ENCODE data around the gene PTH2R. TPM values are rescaled to one million over a fixed set of nuclear protein-coding genes. Genes with fewer than 3 reads are reported as not detected.

The PTH2R gene
- total and polyA plus RNA-seq, 10 donors, result 0.10 to 0.92 (median 0.43) TPM; not detected in 1

DNA sequence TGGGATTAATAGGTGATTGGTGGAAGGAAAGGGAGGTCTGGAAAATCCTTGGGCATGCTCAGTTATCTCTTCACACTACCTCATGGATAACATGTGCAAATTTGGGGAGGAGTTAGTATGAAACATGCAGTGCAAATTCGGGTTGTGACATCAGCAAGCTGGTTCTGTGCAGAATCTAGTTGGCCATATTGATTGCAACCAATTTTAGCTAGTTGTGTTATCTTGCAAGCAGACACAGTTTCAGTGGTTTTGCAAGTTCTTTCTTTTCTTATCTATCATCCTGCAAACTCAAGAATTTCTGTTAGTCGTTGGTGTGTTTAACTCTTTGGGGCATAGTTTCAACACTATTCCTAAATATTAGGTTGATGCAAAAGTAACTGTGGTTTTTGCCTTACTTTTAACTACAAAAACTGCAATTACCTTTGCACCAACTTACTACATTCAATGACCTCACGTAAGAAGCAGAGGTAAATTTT lies 135.4 kb downstream of the PTH2R start:
- TF ChIP-seq, protein P1, sequence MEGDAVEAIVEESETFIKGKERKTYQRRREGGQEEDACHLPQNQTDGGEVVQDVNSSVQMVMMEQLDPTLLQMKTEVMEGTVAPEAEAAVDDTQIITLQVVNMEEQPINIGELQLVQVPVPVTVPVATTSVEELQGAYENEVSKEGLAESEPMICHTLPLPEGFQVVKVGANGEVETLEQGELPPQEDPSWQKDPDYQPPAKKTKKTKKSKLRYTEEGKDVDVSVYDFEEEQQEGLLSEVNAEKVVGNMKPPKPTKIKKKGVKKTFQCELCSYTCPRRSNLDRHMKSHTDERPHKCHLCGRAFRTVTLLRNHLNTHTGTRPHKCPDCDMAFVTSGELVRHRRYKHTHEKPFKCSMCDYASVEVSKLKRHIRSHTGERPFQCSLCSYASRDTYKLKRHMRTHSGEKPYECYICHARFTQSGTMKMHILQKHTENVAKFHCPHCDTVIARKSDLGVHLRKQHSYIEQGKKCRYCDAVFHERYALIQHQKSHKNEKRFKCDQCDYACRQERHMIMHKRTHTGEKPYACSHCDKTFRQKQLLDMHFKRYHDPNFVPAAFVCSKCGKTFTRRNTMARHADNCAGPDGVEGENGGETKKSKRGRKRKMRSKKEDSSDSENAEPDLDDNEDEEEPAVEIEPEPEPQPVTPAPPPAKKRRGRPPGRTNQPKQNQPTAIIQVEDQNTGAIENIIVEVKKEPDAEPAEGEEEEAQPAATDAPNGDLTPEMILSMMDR (IDR thresholded peaks at IDR 0.05 in 8 of 11, conservative IDR thresholded peaks at IDR 0.05 in 3 of 11), result no peak
- TF ChIP-seq POLR2A (IDR thresholded peaks at IDR 0.05) (no peak), POLR2AphosphoS5 (IDR thresholded peaks at IDR 0.05) (no peak)
- Histone ChIP-seq H3K4me3 (no peak overlapping the region), H3K36me3 (no peaks in the 10 kb centered on the region), H3K4me1 (no peaks in the 10 kb centered on the region), H3K27me3 (replicated peaks in 1 of 7) (no peaks in the 10 kb centered on the region), H3K9me3 (no peaks in the 10 kb centered on the region), H3K27ac (no peak overlapping the region)
- intact Hi-C loops (cut with DNase I; ENCODE audit: low total_unique reads), result no loop called here
- 33 to 43% (median 36%) methylated on average over 3 of the region's 3 CpGs for WGBS, 5 donors
- no peak for DNase-seq

DNA sequence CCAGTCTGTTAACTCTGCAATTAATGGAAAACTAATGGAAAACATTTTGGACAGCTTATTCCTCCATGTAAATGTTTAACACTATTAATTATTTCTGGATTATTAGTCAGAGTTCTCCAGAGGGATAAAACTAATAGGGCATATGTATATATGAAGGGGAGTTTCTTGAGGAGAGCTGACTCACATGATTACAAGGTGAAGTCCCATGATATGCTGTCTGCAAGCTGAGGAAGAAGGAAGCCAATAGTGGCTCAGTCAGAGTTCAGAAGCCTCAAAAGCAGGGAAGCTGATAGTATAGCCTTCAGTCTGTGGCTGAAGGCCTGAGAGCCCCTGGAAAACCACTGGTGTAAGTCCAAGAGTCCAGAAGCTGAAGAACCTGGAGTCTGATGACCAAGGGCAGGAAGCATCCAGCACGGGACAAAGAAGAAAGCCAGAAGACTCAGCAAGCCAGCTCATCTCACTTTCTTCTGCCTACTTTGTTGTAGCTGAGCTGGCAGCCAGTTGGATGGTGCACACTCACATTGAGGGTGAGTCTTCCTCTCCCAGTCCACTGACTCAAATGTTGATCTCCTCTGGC lies 136.0 kb downstream of the PTH2R start:
- no peak for TF ChIP-seq POLR2A (IDR thresholded peaks at IDR 0.05)
- TF ChIP-seq POLR2AphosphoS5 (IDR thresholded peaks at IDR 0.05), result no peak
- TF ChIP-seq, protein P1 (IDR thresholded peaks at IDR 0.05 in 8 of 11, conservative IDR thresholded peaks at IDR 0.05 in 3 of 11), result no peak
- H3K36me3 ChIP-seq, result no peaks in the 10 kb centered on the region
- H3K27me3 ChIP-seq (replicated peaks in 1 of 7), result no peaks in the 10 kb centered on the region
- DNase-seq, result no peak
- H3K4me1 ChIP-seq, result no peaks in the 10 kb centered on the region
- H3K4me3 ChIP-seq, result no peak overlapping the region
- intact Hi-C loops (cut with DNase I; ENCODE audit: low total_unique reads), result no loop called here
- WGBS, 5 donors, result 64 to 86% (median 74%) methylated on average over 1 of the region's 1 CpG
- no peaks in the 10 kb centered on the region for H3K9me3 ChIP-seq
- H3K27ac ChIP-seq, result no peak overlapping the region

Other genes with a start within 250 kb of the PTH2R start
- gene CRYGA, start 243.2 kb upstream of the PTH2R start, total RNA-seq, result not detected
- gene CRYGA, start 243.2 kb upstream of the PTH2R start, polyA plus RNA-seq, result not detected
- gene C2orf80, start 216.8 kb upstream of the PTH2R start, total RNA-seq, result not detected
- not detected for gene C2orf80, start 216.8 kb upstream of the PTH2R start, polyA plus RNA-seq
- 100 to 1,000 TPM in 1 of 7 donors, 10 to 100 TPM in 6; 49.9 to 101 (median 88.3) TPM for gene IDH1, start 151.7 kb upstream of the PTH2R start, total RNA-seq
- gene IDH1, start 151.7 kb upstream of the PTH2R start, polyA plus RNA-seq, result 10 to 100 TPM; 26.8 to 49.3 (median 41.3) TPM
- 10 to 100 TPM; 50.9 to 68.7 (median 54.2) TPM for gene PIKFYVE, start 140.5 kb upstream of the PTH2R start, total RNA-seq
- 1 to 10 TPM; 7.3 to 9.5 (median 9.2) TPM for gene PIKFYVE, start 140.5 kb upstream of the PTH2R start, polyA plus RNA-seq